Astrocyte (in vitro differentiated cells and primary cell): Measurements from ENCODE around the gene FBXO44. TPM values are rescaled to one million over a fixed set of nuclear protein-coding genes. Genes with fewer than 3 reads are reported as not detected.
A peak's percentile ranks its signal among the peaks of the same experiment; 100 is the strongest.

ENCODE experiments used
- DNase-seq: peaks from one replicate; pipeline ENCODE4 v3.0.0-alpha.2; 2010; ENCODE audit warnings: low read depth
- FAIRE-seq: peaks from 2 replicates; lab custom pipeline; 2011; peaks lifted over from hg19 to GRCh38; lab: Jason Lieb, UNC
- H2AFZ ChIP-seq: 2 replicates; pipeline ENCODE4 v1.6.0; 2012; ENCODE audit warnings: low read depth, low read length, inconsistent platforms
- H3K27ac ChIP-seq: 2 replicates; pipeline ENCODE4 v1.5.1; 2011; ENCODE audit warnings: low read depth, low read length, inconsistent platforms
- H3K27me3 ChIP-seq: 2 replicates; pipeline ENCODE4 v1.6.0; 2011; ENCODE audit warnings: low read length, inconsistent platforms; ENCODE audit not compliant: insufficient read depth
- H3K36me3 ChIP-seq: 2 replicates; pipeline ENCODE4 v1.5.1; 2011; ENCODE audit warnings: low read length, inconsistent platforms; ENCODE audit not compliant: insufficient read depth
- H3K4me1 ChIP-seq: 2 replicates; pipeline ENCODE4 v1.5.1; 2011; ENCODE audit warnings: low read length, inconsistent platforms; ENCODE audit not compliant: insufficient read depth
- H3K4me2 ChIP-seq: 2 replicates; pipeline ENCODE4 v1.6.0; 2012; ENCODE audit warnings: low read length, inconsistent platforms
- H3K4me3 ChIP-seq: 2 replicates; pipeline ENCODE4 v1.5.1; 2011; ENCODE audit warnings: low read depth, mild to moderate bottlenecking, low read length, inconsistent platforms; ENCODE audit not compliant: insufficient read depth
- H3K79me2 ChIP-seq: 2 replicates; pipeline ENCODE4 v1.6.0; 2012; ENCODE audit warnings: mild to moderate bottlenecking, low read length, inconsistent platforms; ENCODE audit not compliant: insufficient read depth
- H3K9ac ChIP-seq: 2 replicates; pipeline ENCODE4 v1.6.0; 2012; ENCODE audit warnings: mild to moderate bottlenecking, low read length, inconsistent platforms
- H3K9me3 ChIP-seq: 2 replicates; pipeline ENCODE4 v1.5.1; 2012; ENCODE audit warnings: low read depth, mild to moderate bottlenecking, low read length, inconsistent platforms; ENCODE audit not compliant: insufficient read depth
- H4K20me1 ChIP-seq: 2 replicates; pipeline ENCODE4 v1.6.0; 2012; ENCODE audit warnings: low read length, inconsistent platforms; ENCODE audit not compliant: insufficient read depth
- H3K27ac Mint-ChIP-seq: one replicate; pipeline ENCODE4 v1.8.0; 2021; ENCODE audit warnings: mild to moderate bottlenecking, mixed read lengths; ENCODE audit not compliant: unreplicated experiment
- H3K27me3 Mint-ChIP-seq: one replicate; pipeline ENCODE4 v1.8.0; 2021; ENCODE audit warnings: low read depth, mixed read lengths; ENCODE audit not compliant: unreplicated experiment
- H3K36me3 Mint-ChIP-seq: one replicate; pipeline ENCODE4 v1.8.0; 2021; ENCODE audit warnings: low read depth, mixed read lengths; ENCODE audit not compliant: unreplicated experiment
- H3K4me1 Mint-ChIP-seq: one replicate; pipeline ENCODE4 v1.8.0; 2021; ENCODE audit warnings: low read depth, mixed read lengths; ENCODE audit not compliant: unreplicated experiment
- H3K4me3 Mint-ChIP-seq: one replicate; pipeline ENCODE4 v1.8.0; 2021; ENCODE audit warnings: mild to moderate bottlenecking, moderate library complexity, mixed read lengths; ENCODE audit not compliant: unreplicated experiment
- H3K9me3 Mint-ChIP-seq: one replicate; pipeline ENCODE4 v1.8.0; 2021; ENCODE audit warnings: mild to moderate bottlenecking, mixed read lengths; ENCODE audit not compliant: unreplicated experiment
- EZH2 ChIP-seq: IDR thresholded peaks from 2 replicates; pipeline ENCODE4 v1.6.1; 2012; ENCODE audit warnings: mild to moderate bottlenecking, low read length, inconsistent platforms; ENCODE audit not compliant: insufficient read depth
- total RNA-seq: library from RNA; stranded (reverse); gene quantifications from 2 replicates; pipeline ENCODE4 v1.2.1, GENCODE V29; 2021
- TF ChIP-seq, protein P1 (sequence below): IDR thresholded peaks from 2 replicates; pipeline ENCODE4 v1.5.1; 2011; ENCODE audit warnings: low read depth, mild to moderate bottlenecking, inconsistent platforms, low read length, moderate library complexity; ENCODE audit not compliant: insufficient read depth

The FBXO44 gene
- total RNA-seq, 1 donor from 2014 or later, result 31.6 TPM

DNA sequence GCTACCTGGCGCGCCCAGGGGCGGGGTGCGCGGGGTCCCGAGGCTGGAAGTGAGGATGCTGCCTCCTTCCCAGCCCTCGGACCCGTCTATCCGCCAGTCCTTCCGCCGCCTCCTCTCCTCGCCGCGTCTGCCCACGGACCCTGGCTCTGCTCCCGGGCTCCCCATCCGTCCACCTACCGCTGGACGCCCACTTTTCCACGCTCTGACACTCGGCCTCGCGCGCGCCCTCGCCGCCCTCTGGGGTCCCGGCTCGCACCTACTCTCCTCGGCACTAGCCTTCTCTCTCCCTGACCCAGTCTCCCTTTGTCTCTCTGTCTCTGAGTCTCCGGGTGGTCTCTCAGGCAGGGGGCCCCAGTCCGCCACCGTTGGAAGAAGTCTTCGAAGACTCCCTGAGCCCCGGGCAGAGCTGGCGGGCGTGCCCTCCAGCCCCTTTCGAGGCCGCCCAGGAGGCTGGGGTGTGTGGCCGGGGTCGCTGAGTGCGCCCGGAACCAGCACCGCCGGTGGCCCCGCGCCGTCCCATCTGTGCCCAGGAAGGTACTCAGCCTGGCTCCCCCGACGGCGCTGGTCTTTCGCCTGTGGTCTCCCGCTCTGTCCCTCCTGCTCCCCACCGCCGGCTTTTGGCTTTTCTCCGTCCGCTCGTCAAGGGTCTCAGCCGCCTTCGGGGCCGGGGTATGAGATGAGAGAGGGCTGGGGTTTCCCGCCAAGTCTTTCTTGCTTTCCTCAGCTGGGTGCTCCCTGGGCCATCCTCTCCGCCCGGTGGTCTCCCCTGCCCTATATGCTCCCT, 37.4 kb downstream of the FBXO44 start:
- TF ChIP-seq, protein P1, sequence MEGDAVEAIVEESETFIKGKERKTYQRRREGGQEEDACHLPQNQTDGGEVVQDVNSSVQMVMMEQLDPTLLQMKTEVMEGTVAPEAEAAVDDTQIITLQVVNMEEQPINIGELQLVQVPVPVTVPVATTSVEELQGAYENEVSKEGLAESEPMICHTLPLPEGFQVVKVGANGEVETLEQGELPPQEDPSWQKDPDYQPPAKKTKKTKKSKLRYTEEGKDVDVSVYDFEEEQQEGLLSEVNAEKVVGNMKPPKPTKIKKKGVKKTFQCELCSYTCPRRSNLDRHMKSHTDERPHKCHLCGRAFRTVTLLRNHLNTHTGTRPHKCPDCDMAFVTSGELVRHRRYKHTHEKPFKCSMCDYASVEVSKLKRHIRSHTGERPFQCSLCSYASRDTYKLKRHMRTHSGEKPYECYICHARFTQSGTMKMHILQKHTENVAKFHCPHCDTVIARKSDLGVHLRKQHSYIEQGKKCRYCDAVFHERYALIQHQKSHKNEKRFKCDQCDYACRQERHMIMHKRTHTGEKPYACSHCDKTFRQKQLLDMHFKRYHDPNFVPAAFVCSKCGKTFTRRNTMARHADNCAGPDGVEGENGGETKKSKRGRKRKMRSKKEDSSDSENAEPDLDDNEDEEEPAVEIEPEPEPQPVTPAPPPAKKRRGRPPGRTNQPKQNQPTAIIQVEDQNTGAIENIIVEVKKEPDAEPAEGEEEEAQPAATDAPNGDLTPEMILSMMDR, result no peak
- TF ChIP-seq EZH2, result peak; percentile 74
- no peak overlapping the region for H2AFZ ChIP-seq
- H3K79me2 ChIP-seq, result no peaks in the 10 kb centered on the region
- Mint-ChIP-seq H3K36me3 (no peaks in the 10 kb centered on the region), H3K4me3 (peak overlapping the region; percentile 28), H3K9me3 (peaks cover 2% of the 10 kb centered on the region), H3K27ac (no peak overlapping the region), H3K27me3 (peaks cover 60% of the 10 kb centered on the region), H3K4me1 (peaks cover 7% of the 10 kb centered on the region)
- H3K4me2 ChIP-seq, result peak overlapping the region; percentile 86
- H3K9ac ChIP-seq, result peak overlapping the region; percentile 23
- FAIRE-seq (no peak), DNase-seq (no peak)
- no peak overlapping the region for H3K27ac ChIP-seq
- peaks cover 23% of the 10 kb centered on the region for H3K27me3 ChIP-seq
- peaks cover 23% of the 10 kb centered on the region for H3K4me1 ChIP-seq
- no peaks in the 10 kb centered on the region for H3K9me3 ChIP-seq
- H3K4me3 ChIP-seq, result peak overlapping the region; percentile 28
- peaks cover 24% of the 10 kb centered on the region for H4K20me1 ChIP-seq
- no peaks in the 10 kb centered on the region for H3K36me3 ChIP-seq

DNA sequence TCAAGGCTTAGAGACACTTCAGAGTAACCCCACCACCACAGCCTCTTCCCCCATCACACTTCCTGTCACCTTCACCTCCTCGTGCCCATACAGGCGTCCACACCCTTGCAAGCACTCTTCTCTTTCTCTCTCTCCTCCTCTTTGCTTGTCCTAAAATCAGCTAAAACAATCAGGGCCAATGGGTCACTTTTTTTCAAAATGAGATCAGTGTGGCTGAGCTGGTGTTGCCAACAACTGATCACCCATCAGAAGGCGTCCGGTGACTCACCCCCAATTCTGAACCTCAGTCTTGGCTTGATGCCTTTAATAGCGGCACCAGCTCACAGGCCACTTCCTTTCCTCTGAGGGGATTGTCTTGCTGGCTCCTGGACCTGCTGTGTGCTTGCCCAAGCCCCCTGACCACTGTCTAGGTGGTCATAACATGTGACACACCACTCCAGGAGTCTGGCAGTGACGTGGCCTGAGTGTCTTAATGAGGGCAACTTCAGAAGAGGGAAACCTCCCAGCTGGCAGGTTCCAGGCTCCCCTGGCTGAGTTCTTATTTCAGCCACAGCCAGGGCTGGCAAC, 38.4 kb downstream of the FBXO44 start:
- Histone ChIP-seq H3K27me3 (peaks cover 23% of the 10 kb centered on the region), H2AFZ (no peak overlapping the region), H4K20me1 (peaks cover 24% of the 10 kb centered on the region), H3K4me1 (peaks cover 23% of the 10 kb centered on the region), H3K27ac (no peak overlapping the region), H3K9ac (no peak overlapping the region), H3K4me2 (peak overlapping the region; percentile 86), H3K36me3 (no peaks in the 10 kb centered on the region), H3K79me2 (no peaks in the 10 kb centered on the region), H3K4me3 (no peak overlapping the region), H3K9me3 (no peaks in the 10 kb centered on the region)
- Mint-ChIP-seq H3K4me1 (peaks cover 7% of the 10 kb centered on the region), H3K4me3 (peak overlapping the region; percentile 70), H3K27ac (no peak overlapping the region), H3K9me3 (peaks cover 2% of the 10 kb centered on the region), H3K27me3 (peaks cover 62% of the 10 kb centered on the region), H3K36me3 (no peaks in the 10 kb centered on the region)
- TF ChIP-seq, protein P1, result no peak
- TF ChIP-seq EZH2, result no peak
- FAIRE-seq (peak; percentile 89), DNase-seq (peak; percentile 82)
